Measurements from ENCODE around the gene CWC15.

DNA sequence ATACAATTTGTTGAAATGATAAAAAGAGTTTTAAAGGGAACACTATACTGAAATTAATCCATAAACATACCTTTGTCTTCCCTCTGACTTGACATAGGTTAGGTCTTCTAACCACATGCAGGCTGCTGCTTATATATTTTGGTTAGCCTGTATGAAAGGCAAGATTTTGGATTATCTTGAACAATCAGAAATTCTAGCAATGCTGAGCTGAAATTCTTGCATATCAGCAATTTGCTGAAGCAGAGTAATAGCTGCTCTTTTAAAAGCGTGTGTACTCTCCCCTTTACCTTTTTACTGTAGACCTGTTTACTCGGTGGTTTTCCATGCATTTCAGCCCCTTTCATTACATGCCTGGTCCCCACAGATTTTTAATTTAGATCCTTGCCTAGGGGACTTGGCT is 34.0 kb downstream of the CWC15 start:
- no peak for TF ChIP-seq CTCF (conservative IDR thresholded peaks at IDR 0.05; ENCODE audit: low read length)
- TF ChIP-seq EZH2phosphoT487 (IDR thresholded peaks at IDR 0.05; ENCODE audit: borderline replicate concordance) = no peak
